ENCODE measurements around the gene SKI. TPM values are rescaled to one million over a fixed set of nuclear protein-coding genes. Genes with fewer than 3 reads are reported as not detected.
"Not testable (repeated sequence)": the region's sequence is repeated elsewhere in the genome, so short reads cannot be mapped to it uniquely, and the experiment has no call there.

The SKI gene
- total and polyA plus RNA-seq, 8 donors, result 55.8 to 89.0 (median 73.9) TPM

GRCh38 chr1:2239384-2239985 lies 11.4 kb downstream of the SKI start:
- Histone ChIP-seq H3K36me3 (peaks cover 0 to 10% of the 10 kb centered on the region in 2 donors), H3K27ac (no peak overlapping the region), H3K9me3 (no peaks in the 10 kb centered on the region), H3K27me3 (no peaks in the 10 kb centered on the region), H3K4me3 (no peak overlapping the region), H3K4me1 (peaks cover 69 to 95% of the 10 kb centered on the region in 2 donors)
- DNase-seq (no peak), ATAC-seq (no peak)
- intact Hi-C loops (cut with DNase I), result loop anchor here in 1 of 2 donors (10.0 kb wide), 1 partner anchor 75 kb away; no protein-coding TSS in a partner anchor
- no peak for TF ChIP-seq CTCF (IDR thresholded peaks at IDR 0.05)

- peaks cover 0 to 10% of the 10 kb centered on the region in 2 donors for H3K36me3 ChIP-seq
- no peak overlapping the region for H3K4me3 ChIP-seq
- H3K27me3 ChIP-seq, result no peaks in the 10 kb centered on the region
- TF ChIP-seq CTCF (IDR thresholded peaks at IDR 0.05), result no peak
- ATAC-seq, result peak; percentile 88
- intact Hi-C loops (cut with DNase I), result no loop called here
- no peaks in the 10 kb centered on the region for H3K9me3 ChIP-seq
- peaks cover 59 to 88% of the 10 kb centered on the region in 2 donors for H3K4me1 ChIP-seq
- H3K27ac ChIP-seq, result peak overlapping the region in 1 of 2 donors; percentile 49
- peak in 3 of 4 donors; percentile 85 to 92 (median 91) for DNase-seq
Observed at GRCh38 chr1:2240270-2241156, 12.4 kb downstream of the SKI start.

GRCh38 chr1:2241820-2242219 lies 13.7 kb downstream of the SKI start:
- peaks cover 57 to 88% of the 10 kb centered on the region in 2 donors for H3K4me1 ChIP-seq
- H3K9me3 ChIP-seq, result no peaks in the 10 kb centered on the region
- no peaks in the 10 kb centered on the region for H3K27me3 ChIP-seq
- H3K27ac ChIP-seq, result no peak overlapping the region
- no peak overlapping the region for H3K4me3 ChIP-seq
- peaks cover 0 to 10% of the 10 kb centered on the region in 2 donors for H3K36me3 ChIP-seq
- DNase-seq (no peak), ATAC-seq (no peak)
- no peak for TF ChIP-seq CTCF (IDR thresholded peaks at IDR 0.05)
- intact Hi-C loops (cut with DNase I), result no loop called here

GRCh38 chr1:2242814-2243725 lies 15.0 kb downstream of the SKI start:
- Histone ChIP-seq H3K27me3 (no peaks in the 10 kb centered on the region), H3K27ac (no peak overlapping the region), H3K9me3 (no peaks in the 10 kb centered on the region), H3K4me3 (no peak overlapping the region), H3K4me1 (peaks cover 57 to 88% of the 10 kb centered on the region in 2 donors), H3K36me3 (peaks cover 0 to 10% of the 10 kb centered on the region in 2 donors)
- intact Hi-C loops (cut with DNase I), result no loop called here
- no peak for ATAC-seq
- no peak for DNase-seq
- no peak for TF ChIP-seq CTCF (IDR thresholded peaks at IDR 0.05)

- Histone ChIP-seq H3K4me1 (peaks cover 59 to 88% of the 10 kb centered on the region in 2 donors), H3K27ac (peak overlapping the region; percentile 1 to 90)
Observed at GRCh38 chr1:2247045-2247394, 18.9 kb downstream of the SKI start.

More at GRCh38 chr1:2247045-2247394, 18.9 kb downstream of the SKI start:
- H3K36me3 ChIP-seq; H3K4me3 ChIP-seq; intact Hi-C loops (cut with DNase I); H3K27me3 ChIP-seq; ATAC-seq; H3K9me3 ChIP-seq; DNase-seq: not testable (repeated sequence)
